ENCODE measurements around the gene CARMIL3.
A peak's percentile ranks its signal among the peaks of the same experiment; 100 is the strongest.

Gene CARMIL3

DNA sequence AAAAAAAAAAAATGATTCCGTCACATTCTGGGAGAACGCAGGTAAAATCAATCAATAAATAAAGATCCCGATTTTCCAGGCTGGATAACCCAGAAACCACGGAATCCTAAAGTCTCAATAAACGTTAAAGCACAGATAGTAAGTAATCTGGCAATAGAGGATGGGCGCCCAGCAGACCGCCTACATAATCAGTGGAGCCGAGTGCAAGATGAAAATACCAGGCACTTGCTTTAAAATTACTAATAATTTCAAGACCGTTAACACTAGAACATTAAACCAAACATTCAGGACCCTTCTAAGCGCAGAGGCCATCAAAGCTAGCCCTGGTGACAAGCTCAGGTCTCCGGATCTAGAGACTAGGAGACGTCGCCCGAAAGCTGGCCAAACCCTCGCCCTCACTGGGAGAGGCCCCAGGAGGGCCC lies 61.6 kb downstream of the CARMIL3 start:
- DNase-seq (ENCODE audit: low spot score) = no peak
- in situ Hi-C loops (cut with MboI; ENCODE audit: low sequenced_read_pairs, unreplicated experiment) = no loop called here
- TF ChIP-seq, protein P1, sequence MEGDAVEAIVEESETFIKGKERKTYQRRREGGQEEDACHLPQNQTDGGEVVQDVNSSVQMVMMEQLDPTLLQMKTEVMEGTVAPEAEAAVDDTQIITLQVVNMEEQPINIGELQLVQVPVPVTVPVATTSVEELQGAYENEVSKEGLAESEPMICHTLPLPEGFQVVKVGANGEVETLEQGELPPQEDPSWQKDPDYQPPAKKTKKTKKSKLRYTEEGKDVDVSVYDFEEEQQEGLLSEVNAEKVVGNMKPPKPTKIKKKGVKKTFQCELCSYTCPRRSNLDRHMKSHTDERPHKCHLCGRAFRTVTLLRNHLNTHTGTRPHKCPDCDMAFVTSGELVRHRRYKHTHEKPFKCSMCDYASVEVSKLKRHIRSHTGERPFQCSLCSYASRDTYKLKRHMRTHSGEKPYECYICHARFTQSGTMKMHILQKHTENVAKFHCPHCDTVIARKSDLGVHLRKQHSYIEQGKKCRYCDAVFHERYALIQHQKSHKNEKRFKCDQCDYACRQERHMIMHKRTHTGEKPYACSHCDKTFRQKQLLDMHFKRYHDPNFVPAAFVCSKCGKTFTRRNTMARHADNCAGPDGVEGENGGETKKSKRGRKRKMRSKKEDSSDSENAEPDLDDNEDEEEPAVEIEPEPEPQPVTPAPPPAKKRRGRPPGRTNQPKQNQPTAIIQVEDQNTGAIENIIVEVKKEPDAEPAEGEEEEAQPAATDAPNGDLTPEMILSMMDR (IDR thresholded peaks at IDR 0.05; ENCODE audit: borderline replicate concordance, control extremely low read depth, extremely low read depth, insufficient read depth, missing control alignments) = no peak

DNA sequence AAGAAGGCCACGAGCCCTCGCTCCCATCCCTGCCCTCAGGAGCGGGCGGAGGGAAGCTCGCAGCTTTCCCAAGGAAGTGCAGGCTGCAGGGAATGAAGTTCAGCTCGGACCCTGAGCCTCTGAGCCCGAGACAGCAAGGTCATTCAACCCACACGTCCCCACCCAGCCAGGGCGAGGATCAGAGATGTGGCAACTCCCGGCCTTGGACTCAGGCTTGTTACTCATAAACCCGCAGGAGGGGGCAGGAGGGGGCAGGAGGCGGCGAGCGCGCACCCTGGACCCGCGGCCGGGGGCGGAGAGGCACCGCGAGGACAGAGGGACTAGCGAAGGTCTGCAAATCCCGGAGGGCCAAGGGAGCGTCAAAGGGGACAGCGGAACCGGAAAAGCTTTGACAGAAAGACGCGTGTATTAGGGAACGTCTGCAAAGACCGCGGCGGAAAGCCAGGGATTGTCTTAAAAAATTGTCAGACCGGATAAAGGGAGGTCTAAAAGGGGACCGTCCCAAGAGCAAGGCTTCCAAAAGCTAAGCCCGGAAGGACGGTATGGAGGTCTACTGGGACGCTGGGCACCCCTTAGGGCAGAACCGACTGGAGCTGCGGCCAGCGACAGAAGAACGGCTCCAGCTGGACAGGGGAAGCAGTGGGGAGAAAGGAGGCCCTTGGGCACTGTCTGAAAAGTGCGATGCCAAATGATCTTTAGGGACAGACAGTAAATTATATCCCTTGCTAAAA lies 62.2 kb downstream of the CARMIL3 start:
- TF ChIP-seq, protein P1 (IDR thresholded peaks at IDR 0.05; ENCODE audit: borderline replicate concordance, control extremely low read depth, extremely low read depth, insufficient read depth, missing control alignments) = no peak
- peak; percentile 85 for DNase-seq (ENCODE audit: low spot score)
- in situ Hi-C loops (cut with MboI; ENCODE audit: low sequenced_read_pairs, unreplicated experiment) = no loop called here

DNA sequence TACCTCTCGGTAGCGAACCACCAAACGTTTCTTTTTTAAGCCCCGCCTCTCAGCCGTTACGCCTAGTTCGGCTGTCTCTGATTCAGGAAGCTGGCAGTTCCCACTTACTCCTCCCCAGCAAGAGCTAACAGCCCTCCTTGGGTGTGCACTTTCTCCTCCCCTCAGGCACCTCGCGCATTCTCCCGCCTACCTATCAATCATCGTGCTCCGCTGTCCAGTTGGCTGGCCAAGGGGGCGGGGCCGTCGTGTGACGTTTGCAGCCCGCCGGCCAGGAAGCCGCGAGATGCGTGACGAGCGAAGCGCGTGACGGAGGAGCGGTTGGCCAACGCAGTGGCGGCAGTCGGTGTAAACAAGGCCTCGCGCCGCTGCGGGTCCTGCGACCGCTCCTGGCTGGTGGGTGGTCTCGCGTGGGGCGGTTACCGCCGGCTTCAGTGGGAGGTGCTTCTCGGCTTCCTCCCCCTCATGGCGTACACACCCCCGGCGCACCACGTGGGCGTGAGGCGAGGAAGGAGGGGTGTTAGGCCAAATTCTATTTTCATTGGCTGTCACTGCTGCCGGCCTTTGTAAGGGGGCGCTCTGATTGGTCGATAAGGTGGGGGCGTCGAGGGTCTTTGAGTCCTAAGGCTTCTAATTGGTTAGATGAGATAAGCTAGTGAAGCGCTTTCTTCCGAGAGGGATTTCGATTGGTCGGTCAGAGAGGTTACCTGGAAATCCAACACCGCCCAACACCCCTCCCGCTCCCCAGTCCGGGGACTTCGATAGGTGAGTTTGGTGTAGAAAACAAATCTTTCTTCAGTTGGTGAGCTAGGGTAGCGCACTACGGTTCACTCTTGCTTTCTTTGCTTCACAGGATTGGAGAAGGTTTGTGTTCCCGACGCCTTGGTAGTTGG lies 63.0 kb downstream of the CARMIL3 start, which contains the start of the genes DCAF11 and NRL:
Gene DCAF11, plus strand, starts transcription at position 246 of the 890 bp plus-strand sequence. CDS start 818 bp downstream, outside the sequence.
Gene NRL, minus strand, starts transcription at position 418 of the 890 bp plus-strand sequence. CDS start 32,101 bp downstream, outside the sequence.
- in situ Hi-C loops (cut with MboI; ENCODE audit: low sequenced_read_pairs, unreplicated experiment) = no loop called here
- TF ChIP-seq, protein P1 (IDR thresholded peaks at IDR 0.05; ENCODE audit: borderline replicate concordance, control extremely low read depth, extremely low read depth, insufficient read depth, missing control alignments) = no peak
- peak; percentile 98 for DNase-seq (ENCODE audit: low spot score)

DNA sequence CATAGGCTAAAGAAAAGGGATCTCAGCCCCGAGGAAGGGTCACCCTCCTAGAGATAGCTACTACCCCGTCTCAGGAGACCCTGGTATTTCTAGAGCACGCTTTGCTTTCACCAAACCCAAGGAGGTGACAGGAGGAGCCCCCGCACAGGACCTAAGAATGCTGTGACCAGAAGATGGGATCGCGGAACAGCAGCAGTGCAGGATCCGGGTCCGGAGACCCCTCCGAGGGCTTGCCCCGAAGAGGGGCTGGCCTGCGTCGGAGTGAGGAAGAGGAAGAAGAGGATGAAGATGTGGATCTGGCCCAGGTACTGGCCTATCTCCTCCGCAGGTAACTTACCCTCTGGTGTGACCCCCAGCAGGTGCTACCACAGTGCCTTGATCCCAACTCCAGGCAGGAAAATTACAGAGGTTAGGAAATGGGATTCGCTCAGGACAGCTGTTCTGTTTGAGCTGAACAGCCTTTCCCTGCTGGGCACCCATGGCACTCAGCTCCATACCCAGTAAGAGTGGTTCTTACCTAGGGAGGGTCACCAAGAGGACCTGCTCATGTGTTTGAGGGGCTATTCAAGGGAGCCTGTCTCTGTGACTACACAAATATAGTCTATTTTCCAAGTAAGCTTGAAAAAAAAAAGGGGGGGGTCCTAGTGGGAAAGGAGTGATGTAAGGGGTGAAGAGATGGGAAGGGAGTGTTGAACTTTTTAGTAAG lies 63.8 kb downstream of the CARMIL3 start:
- in situ Hi-C loops (cut with MboI; ENCODE audit: low sequenced_read_pairs, unreplicated experiment) = no loop called here
- TF ChIP-seq, protein P1 (IDR thresholded peaks at IDR 0.05; ENCODE audit: borderline replicate concordance, control extremely low read depth, extremely low read depth, insufficient read depth, missing control alignments) = no peak
- DNase-seq (ENCODE audit: low spot score) = no peak

DNA sequence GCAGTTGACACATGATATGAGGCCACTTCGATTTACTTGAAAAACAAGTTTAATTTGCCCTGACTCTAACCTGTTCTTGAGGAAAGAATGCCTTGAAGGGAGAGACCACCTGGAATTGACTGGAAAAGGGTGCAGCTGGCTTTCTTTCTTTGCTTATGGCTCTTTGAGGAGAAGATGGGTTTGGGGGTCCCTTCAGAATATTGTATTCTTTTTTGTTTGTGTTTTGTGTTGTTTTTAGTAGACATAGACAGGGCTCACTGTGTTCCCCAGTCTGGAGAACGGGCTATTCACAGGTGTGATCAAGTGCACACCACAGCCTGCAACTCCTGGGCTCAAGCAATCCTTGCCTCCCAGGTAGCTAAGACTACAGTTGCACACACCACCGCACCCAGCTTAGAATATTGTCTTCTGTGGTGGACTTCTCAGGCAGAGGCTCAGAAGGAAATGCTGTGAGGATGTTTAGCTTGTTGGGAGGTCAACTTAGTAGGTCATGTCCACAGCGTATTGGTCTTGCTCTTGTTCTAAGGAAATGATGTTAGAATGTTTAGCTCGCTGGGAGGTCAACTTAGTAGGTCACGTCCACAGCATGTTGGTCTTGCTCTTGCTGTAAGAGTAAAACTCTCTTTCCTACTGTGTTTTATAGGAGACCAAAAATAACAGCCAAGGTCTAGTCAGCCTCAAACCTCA lies 64.5 kb downstream of the CARMIL3 start:
- in situ Hi-C loops (cut with MboI; ENCODE audit: low sequenced_read_pairs, unreplicated experiment) = no loop called here
- TF ChIP-seq, protein P1 (IDR thresholded peaks at IDR 0.05; ENCODE audit: borderline replicate concordance, control extremely low read depth, extremely low read depth, insufficient read depth, missing control alignments) = no peak
- DNase-seq (ENCODE audit: low spot score) = no peak

All from GM13976 (cell line).